ENCODE results near the gene KRAS.

KRAS gene

GRCh38 chr12:25189656-25190055 lies 61.1 kb downstream of the KRAS start:
- no peak overlapping the region for H2AFZ ChIP-seq (ENCODE audit: low read depth, low read length, severe bottlenecking)
- no peaks in the 10 kb centered on the region for H4K20me1 ChIP-seq (ENCODE audit: low read depth, low read length)
- H3K4me3 ChIP-seq (ENCODE audit: insufficient read depth, low read length, poor library complexity, severe bottlenecking): no peak overlapping the region
- H3K36me3 ChIP-seq (ENCODE audit: low read length): no peaks in the 10 kb centered on the region
- no peak overlapping the region for H3K4me2 ChIP-seq (ENCODE audit: low read depth, low read length, poor library complexity, severe bottlenecking)
- H3F3A ChIP-seq (ENCODE audit: insufficient read depth): no peaks in the 10 kb centered on the region
- H3K9me3 ChIP-seq (ENCODE audit: insufficient read depth, low read length): no peaks in the 10 kb centered on the region
- no peak overlapping the region for H3K9ac ChIP-seq (ENCODE audit: low read length)
- no peaks in the 10 kb centered on the region for H3K79me2 ChIP-seq (ENCODE audit: insufficient read depth, low read length)
- H3K9me2 ChIP-seq (replicated peaks; ENCODE audit: insufficient read depth, low read length): no peaks in the 10 kb centered on the region
- TF ChIP-seq CTCF (IDR thresholded peaks at IDR 0.05; ENCODE audit: insufficient read depth, low read length, poor library complexity, severe bottlenecking) (no peak), EZH2phosphoT487 (conservative IDR thresholded peaks at IDR 0.05; ENCODE audit: low read length) (no peak)
- no peak overlapping the region for H3K27ac ChIP-seq (ENCODE audit: low read depth, low read length)
- no peaks in the 10 kb centered on the region for H3K27me3 ChIP-seq (ENCODE audit: low read length)

GRCh38 chr12:25187781-25188180 lies 62.9 kb downstream of the KRAS start:
- no peaks in the 10 kb centered on the region for H3K27me3 ChIP-seq (ENCODE audit: low read length)
- no peaks in the 10 kb centered on the region for H3K9me2 ChIP-seq (replicated peaks; ENCODE audit: insufficient read depth, low read length)
- no peak overlapping the region for H3K9ac ChIP-seq (ENCODE audit: low read length)
- no peak overlapping the region for H3K4me3 ChIP-seq (ENCODE audit: insufficient read depth, low read length, poor library complexity, severe bottlenecking)
- TF ChIP-seq EZH2phosphoT487 (conservative IDR thresholded peaks at IDR 0.05; ENCODE audit: low read length): no peak
- TF ChIP-seq CTCF (IDR thresholded peaks at IDR 0.05; ENCODE audit: insufficient read depth, low read length, poor library complexity, severe bottlenecking): no peak
- no peak overlapping the region for H3K27ac ChIP-seq (ENCODE audit: low read depth, low read length)
- no peaks in the 10 kb centered on the region for H3F3A ChIP-seq (ENCODE audit: insufficient read depth)
- H4K20me1 ChIP-seq (ENCODE audit: low read depth, low read length): no peaks in the 10 kb centered on the region
- H3K9me3 ChIP-seq (ENCODE audit: insufficient read depth, low read length): no peaks in the 10 kb centered on the region
- H3K79me2 ChIP-seq (ENCODE audit: insufficient read depth, low read length): no peaks in the 10 kb centered on the region
- H3K4me2 ChIP-seq (ENCODE audit: low read depth, low read length, poor library complexity, severe bottlenecking): no peak overlapping the region
- no peaks in the 10 kb centered on the region for H3K36me3 ChIP-seq (ENCODE audit: low read length)
- H2AFZ ChIP-seq (ENCODE audit: low read depth, low read length, severe bottlenecking): no peak overlapping the region

GRCh38 chr12:25186788-25187402 lies 63.8 kb downstream of the KRAS start:
- H3K9me3 ChIP-seq (ENCODE audit: insufficient read depth, low read length): no peaks in the 10 kb centered on the region
- no peaks in the 10 kb centered on the region for H3K79me2 ChIP-seq (ENCODE audit: insufficient read depth, low read length)
- H3K4me2 ChIP-seq (ENCODE audit: low read depth, low read length, poor library complexity, severe bottlenecking): no peak overlapping the region
- no peaks in the 10 kb centered on the region for H3K36me3 ChIP-seq (ENCODE audit: low read length)
- no peak overlapping the region for H2AFZ ChIP-seq (ENCODE audit: low read depth, low read length, severe bottlenecking)
- TF ChIP-seq EZH2phosphoT487 (conservative IDR thresholded peaks at IDR 0.05; ENCODE audit: low read length) (no peak), CTCF (IDR thresholded peaks at IDR 0.05; ENCODE audit: insufficient read depth, low read length, poor library complexity, severe bottlenecking) (no peak)
- H3K4me3 ChIP-seq (ENCODE audit: insufficient read depth, low read length, poor library complexity, severe bottlenecking): no peak overlapping the region
- no peaks in the 10 kb centered on the region for H3K9me2 ChIP-seq (replicated peaks; ENCODE audit: insufficient read depth, low read length)
- H3F3A ChIP-seq (ENCODE audit: insufficient read depth): no peaks in the 10 kb centered on the region
- H4K20me1 ChIP-seq (ENCODE audit: low read depth, low read length): no peaks in the 10 kb centered on the region
- H3K27me3 ChIP-seq (ENCODE audit: low read length): no peaks in the 10 kb centered on the region
- no peak overlapping the region for H3K27ac ChIP-seq (ENCODE audit: low read depth, low read length)
- no peak overlapping the region for H3K9ac ChIP-seq (ENCODE audit: low read length)

Measured in SU-DHL-6 (cell line).